KOPT-K1 (cell line): ENCODE results near the gene MKI67.

Experiments
- H3K27ac ChIP-seq: fragments of 200-600 bp; sonication (generic); 2 replicates; pipeline ENCODE4 v1.5.1; 2016; ENCODE audit warnings: antibody characterized with exemption, mild to moderate bottlenecking, low read depth, low read length; ENCODE audit not compliant: poor library complexity, severe bottlenecking
- H3K36me3 ChIP-seq: fragments of 200-600 bp; sonication (generic); 2 replicates; pipeline ENCODE4 v1.5.1; 2017; ENCODE audit warnings: antibody characterized with exemption, mild to moderate bottlenecking, low read length, moderate library complexity; ENCODE audit not compliant: insufficient read depth
- H3K9me3 ChIP-seq: fragments of 200-600 bp; sonication (generic); 2 replicates; pipeline ENCODE4 v1.5.1; 2017; ENCODE audit warnings: antibody characterized with exemption, low read length, mild to moderate bottlenecking; ENCODE audit not compliant: insufficient read depth, poor library complexity, severe bottlenecking

MKI67 gene

DNA sequence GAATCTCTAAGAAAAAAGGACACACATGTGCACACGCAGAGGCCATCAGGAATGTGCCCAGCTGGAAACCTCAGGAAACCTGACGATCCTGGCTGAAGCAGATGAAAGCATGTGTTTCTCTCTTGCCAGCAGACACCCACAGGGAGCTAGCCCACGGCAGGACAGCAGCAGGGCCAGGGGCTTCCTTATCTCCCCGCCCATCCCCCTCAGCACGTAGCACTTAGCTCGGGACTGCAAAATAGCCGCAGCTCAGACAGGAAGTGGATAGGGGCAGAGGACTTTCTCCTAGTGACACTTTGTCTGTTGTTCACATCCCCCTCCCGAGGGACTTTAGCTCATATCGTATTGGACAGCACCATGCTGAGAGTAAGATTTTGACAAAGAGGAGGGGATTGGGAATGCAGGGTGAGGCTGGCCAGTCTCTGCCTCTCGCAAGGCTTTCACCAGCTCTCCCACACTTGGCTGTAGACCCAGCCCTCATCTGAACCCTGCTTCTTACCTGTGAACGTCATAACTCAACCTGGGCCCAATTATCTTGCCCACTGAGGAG is 63.8 kb downstream of the MKI67 start:
- H3K36me3 ChIP-seq = peaks cover 52% of the 10 kb centered on the region
- H3K27ac ChIP-seq = peak overlapping the region; percentile 69
- no peaks in the 10 kb centered on the region for H3K9me3 ChIP-seq

DNA sequence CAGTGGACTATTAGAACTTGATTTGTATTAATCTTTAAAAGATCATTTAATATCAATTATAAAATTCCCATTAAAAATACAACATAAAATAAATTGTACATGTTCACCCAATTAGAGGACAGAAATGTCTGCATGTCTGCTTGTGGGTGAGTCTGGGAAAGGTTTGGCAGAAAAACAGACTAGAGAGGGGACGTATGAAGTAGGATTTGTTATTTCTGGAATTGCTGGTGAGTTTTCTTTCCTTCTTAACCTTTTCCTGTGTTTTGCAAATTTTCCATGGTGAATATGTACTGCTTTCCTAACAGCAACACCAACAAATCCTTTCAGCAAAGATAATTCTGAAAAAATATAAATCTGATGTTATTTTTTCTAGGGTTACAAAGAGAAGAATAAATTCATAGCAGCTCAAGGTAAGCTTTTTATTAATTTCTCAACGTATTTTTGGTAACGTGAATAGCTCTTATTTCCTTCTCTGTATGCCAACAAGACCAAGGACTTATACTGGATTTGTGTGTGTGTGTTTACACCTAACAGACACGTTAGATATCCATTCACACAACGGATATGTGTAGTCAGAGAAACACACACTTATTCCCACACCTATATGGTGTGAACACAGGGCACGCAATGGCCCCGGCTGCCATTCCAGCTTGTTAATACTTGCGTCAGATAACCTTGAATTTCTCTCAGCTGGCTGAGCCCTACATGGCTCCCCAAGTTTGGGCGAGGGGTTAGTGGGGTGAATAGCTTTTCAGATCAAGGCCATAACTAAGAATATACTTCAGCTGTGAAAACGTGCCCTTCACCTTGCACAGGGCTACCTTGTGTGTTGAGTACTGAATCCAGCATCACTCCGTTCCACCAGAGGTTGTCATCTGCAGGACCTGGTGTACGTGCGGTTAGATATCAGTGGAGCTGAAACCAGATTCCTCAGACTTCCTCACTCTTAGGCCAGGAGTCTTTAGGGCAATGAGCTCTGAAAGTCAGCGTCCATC is 64.6 kb downstream of the MKI67 start:
- Histone ChIP-seq H3K27ac (peak overlapping the region; percentile 69), H3K36me3 (peaks cover 51% of the 10 kb centered on the region), H3K9me3 (no peaks in the 10 kb centered on the region)

DNA sequence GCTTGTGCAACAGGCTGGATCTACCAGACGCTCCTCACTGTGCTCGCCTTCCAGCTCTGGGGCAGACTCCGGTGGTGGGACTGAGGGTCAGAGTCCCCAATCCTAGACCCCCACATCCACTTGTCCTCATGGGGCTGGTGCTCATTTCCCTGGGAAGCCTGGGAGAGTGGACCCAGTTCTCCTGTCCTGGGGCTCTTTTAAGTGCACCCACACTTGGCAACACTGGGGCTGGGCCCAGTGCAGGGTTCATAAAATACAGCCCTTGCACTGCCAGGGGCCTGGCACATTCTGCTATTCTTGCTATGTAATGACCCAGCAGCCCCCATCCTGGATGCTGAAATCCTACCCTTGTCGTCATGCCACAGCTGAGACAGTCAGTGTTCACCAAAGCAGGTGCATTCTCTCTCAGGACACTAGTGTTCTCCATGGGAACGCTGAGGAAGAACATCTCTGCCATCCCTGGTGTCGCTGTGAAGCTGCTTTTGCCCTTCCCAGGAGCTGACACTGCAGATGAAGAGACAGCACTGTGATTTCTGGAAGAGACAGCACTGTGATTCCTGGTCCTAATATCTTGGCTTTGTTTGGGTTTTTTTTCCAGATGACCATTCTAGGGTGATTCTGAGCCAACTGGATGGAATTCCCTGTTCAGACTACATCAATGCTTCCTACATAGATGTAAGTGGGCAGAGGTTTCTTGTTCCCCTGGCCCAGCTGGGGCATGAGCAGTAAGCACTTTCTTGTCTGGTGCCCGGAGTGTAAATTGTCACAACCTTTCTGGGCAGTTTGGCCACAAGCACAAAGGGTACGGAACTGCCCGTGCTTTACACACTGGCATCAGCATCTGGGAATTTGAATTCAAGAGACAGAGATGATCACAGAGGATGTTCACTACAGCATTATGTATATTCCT is 65.6 kb downstream of the MKI67 start:
- H3K9me3 ChIP-seq = no peaks in the 10 kb centered on the region
- peaks cover 51% of the 10 kb centered on the region for H3K36me3 ChIP-seq
- H3K27ac ChIP-seq = peak overlapping the region; percentile 1

DNA sequence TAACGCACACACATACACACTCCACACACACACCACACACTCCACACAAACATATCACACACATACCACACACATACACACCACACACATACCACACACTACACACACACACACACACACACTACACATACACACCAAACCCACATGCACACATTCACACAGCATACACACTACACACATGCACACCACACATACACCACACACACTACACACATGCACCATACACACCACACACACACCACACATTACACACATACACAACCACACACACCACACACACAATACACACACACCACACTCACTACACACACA is 66.3 kb downstream of the MKI67 start:
- Histone ChIP-seq H3K36me3 (peaks cover 53% of the 10 kb centered on the region), H3K27ac (peak overlapping the region; percentile 1)

DNA sequence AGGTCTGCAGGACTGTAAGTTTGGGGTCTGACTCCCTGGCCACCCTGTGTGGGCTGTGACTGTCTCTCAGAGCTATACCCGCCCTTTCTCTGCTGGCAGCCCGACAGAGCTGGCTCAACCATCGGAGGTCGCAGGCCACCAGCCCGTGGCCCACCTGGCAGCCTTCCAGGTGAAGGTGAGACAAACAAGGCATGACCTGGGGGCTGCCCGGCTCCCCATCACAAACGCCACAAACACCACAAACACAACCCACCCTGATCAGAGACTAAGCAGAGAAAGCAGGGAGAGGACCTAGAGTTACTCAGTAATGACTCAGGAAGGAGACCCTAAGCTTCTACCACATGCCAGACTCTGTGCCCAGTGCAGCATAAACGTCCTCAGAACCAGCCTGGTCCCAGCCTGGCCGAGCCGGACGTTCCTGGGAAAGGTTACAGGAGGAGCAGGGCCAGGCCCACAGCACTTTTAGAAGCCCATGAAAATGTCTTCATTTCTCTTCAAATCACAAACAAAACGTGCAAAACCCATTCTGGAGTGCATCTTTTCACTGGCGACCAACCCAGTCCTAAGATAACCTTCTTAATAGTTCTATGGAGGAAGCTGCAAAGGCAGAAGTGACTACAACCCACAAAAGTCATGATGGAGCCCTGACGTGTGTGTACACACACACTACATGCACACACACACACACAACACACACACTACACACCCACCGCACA is 66.8 kb downstream of the MKI67 start:
- H3K27ac ChIP-seq = peak overlapping the region; percentile 1
- peaks cover 58% of the 10 kb centered on the region for H3K36me3 ChIP-seq

More for the DNA sequence above, 66.3 kb downstream of the MKI67 start:
- no peaks in the 10 kb centered on the region for H3K9me3 ChIP-seq

DNA sequence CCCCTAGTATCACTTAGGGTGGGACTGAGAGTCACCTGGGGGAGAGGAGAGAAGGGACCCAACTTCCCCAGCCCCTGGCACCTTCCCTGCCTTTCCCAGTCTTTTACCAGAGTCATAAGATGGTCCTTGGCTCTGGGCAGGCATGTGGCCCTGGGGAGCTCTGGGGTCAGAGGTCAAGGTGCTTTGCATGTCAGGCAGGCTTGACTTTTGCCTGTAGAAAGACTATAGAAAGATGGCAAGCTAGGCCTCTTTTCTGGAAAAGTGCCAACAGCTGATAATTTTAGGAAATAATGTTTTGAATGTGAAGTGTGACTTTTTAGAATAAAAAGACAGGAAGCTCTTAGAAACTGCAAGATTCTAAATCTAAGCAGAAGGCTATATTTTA is 67.5 kb downstream of the MKI67 start:
- Histone ChIP-seq H3K36me3 (peaks cover 62% of the 10 kb centered on the region), H3K9me3 (no peaks in the 10 kb centered on the region), H3K27ac (no peak overlapping the region)

More for the DNA sequence above, 66.8 kb downstream of the MKI67 start:
- H3K9me3 ChIP-seq = no peaks in the 10 kb centered on the region

DNA sequence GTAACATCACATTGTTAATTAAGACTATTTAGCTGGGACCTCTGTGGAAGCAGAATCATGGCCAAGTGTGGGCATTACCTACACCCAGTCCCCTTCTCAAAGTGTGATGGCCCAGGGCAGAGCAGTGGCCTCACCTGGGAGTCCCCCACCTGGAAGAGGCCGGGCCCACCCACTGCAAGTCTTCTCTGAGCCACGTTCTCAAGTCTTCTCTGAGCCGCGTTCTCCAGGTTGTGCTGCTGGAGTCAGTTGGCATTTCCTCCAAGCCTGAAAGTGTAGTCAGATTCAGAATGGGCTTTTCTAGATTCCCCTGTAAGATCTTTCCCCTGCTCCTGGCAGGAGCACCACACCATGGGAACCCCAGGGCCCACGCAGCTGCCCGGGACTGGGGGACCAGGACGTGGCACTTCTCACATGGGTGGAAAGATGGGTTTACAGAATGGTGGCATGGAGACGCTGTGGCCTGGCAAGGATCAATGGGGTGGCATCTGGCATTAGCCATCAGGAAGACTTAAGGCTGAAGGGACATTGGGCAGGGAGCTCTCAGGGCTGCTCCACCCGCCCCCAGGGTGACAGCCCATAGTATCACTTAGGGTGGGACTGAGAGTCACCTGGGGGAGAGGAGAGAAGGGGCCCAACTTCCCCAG is 68.0 kb downstream of the MKI67 start:
- no peak overlapping the region for H3K27ac ChIP-seq
- peaks cover 62% of the 10 kb centered on the region for H3K36me3 ChIP-seq
- no peaks in the 10 kb centered on the region for H3K9me3 ChIP-seq

DNA sequence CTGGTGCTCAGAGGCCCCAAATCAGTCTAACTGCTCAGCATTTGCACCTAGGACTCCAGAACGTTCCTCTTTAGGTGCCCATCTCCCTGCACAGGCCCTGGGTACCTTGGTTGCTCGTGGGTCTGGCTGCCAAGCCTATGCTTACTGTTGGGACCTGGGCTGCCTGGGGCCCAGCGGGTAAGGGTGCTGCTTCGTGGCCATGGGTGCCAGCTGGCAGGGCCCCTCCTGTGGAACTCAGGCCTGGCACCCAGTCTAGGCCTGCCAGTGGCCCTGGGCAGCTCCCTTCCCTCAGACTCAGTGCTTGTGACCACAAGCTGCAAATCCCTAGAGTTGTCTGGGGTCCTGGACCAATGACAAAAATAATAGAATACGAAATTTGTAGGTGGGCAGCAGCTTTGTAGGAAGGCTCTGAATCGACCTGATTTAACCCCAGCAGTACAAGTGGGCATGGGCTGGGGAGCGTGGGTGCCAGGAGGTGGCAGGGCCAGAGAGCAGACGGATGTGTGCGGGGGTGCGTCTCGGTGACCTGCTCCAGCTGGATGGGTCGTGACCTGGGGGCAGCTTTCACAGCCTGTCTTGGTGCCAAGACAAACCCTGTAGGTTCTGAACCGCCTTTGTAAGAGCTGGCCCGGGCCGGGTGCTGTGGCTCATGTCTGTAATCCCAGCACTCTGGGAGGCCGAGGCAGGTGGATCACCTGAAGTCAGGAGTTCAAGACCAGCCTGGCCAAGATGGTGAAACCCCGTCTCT is 69.7 kb downstream of the MKI67 start:
- no peak overlapping the region for H3K27ac ChIP-seq
- H3K36me3 ChIP-seq = peaks cover 78% of the 10 kb centered on the region

DNA sequence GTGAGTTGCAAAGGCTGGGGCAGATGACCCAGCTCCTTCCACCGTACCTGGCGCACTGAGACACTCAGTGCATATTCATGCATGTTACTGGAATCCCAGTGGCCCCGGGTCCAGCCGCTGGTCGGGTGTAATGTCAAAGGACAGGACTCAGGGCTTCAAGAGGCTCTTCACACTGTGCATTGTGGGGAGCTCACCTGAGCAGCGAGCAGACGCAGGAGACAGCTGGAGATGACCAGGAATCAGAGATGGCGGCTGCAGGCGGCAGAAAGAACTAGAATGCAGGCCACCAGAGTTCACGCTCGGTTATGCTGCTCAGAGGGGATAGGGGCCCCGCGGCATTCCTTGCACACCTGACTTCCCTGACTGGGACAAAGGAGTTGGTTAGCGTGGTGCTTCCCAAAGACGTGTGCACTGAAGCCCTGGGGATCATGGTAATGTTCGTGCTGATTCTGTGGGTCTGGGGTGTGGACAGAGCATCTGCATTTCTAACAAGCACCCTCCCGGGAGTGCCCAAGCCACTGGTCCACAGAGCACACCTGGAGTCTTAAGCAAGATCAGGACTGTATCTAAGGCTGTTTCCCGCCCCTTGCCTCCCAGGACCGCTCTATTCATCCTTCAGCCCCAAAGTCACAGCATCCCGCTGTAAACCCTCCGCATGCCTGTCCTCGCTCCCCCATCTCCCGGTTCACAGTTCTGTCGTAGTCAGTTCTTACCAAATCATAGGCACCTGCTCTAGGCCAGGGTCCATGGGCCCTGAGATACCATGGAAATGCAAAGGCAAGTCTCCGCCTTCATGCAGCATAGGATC is 71.0 kb downstream of the MKI67 start:
- H3K9me3 ChIP-seq = no peaks in the 10 kb centered on the region
- H3K27ac ChIP-seq = no peak overlapping the region
- H3K36me3 ChIP-seq = peaks cover 71% of the 10 kb centered on the region

More for the DNA sequence above, 69.7 kb downstream of the MKI67 start:
- no peaks in the 10 kb centered on the region for H3K9me3 ChIP-seq

DNA sequence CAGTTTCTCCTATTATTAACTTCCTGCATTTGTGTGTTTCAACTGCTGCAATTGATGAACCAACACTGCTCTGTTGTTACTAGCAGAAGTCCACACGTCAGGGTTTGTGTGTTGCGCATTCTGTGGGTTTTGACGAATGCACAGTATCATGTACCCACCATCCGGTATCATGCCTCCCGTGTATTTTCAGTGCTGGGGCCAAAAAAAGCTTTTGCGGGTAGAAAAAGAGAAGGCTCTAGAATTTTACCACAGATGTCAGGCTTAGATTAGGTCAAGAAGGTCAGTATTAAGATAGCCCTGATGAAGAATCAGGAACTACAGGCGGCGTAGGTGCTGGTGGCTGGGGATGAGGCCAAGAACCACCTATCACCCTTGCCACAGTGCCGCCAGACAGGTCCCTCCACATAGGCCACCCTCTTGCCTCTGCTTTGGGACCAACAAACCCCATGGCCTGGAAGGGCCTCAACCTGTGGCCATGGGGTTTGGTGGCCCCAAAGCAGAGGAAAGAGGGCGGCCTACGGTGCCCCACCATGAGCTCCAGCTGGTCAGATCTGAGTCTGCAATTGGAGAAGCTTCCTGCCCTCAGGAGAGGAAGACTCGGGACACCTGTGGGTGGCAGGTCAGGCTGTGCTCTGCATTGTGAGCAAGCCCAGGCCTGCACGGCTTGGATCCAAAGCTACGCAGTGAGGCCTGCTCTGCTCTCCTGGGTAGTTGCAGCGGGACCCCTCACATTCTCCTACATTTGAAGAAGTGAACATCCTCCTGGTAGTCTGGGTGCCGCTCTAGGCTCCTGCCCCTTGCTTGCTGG is 71.9 kb downstream of the MKI67 start:
- H3K36me3 ChIP-seq = peaks cover 63% of the 10 kb centered on the region
- H3K27ac ChIP-seq = no peak overlapping the region
- H3K9me3 ChIP-seq = no peaks in the 10 kb centered on the region

DNA sequence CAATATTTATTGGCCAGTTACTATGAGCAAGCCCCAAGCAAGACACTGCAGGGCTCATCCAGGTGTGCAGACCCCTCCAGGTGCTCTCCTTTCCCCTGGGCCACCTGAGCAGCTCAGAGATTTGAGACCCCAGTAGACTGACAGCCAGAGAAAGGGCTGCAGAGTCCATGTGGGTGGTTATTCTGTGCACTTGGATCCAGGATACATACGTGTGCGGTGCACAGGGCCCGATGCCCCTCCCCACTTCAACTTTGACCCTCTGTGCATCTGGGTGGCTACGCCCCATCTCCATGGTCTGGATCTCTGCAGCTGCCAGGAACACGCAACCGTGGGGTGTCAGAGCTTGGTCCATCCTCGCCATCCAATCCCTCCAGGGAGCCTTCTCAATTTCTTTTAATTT is 72.9 kb downstream of the MKI67 start:
- no peak overlapping the region for H3K27ac ChIP-seq
- peaks cover 58% of the 10 kb centered on the region for H3K36me3 ChIP-seq
- H3K9me3 ChIP-seq = no peaks in the 10 kb centered on the region

DNA sequence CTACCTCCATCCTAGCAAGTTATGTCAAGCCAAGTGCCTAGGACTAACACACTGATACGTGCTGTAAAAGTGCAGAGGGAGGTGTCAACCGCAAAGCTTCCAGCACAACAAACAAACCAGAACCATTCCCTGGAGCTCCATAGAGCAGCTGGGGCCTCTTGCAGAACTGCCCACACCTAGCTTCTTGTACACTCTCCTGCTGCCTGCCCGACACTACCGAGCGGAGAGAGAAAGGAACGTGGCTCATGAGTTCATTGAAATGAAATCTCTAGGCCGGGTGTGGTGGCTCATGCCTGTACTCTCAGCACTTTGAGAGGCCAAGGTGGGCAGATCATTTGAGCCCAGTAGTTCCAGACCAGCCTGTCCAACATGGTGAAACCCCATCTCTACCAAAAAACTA is 73.5 kb downstream of the MKI67 start:
- Histone ChIP-seq H3K9me3 (no peaks in the 10 kb centered on the region), H3K27ac (no peak overlapping the region), H3K36me3 (peaks cover 51% of the 10 kb centered on the region)
